C4-2B (cell line): ENCODE data around the gene CRACR2A.

Experiments
- CTCF ChIP-seq: fragments of 450-650 bp; conservative IDR thresholded peaks from 2 replicates; pipeline ENCODE4 v1.5.1; 2017; ENCODE audit warnings: mild to moderate bottlenecking
- ZFX ChIP-seq: fragments of 450-650 bp; IDR thresholded peaks from 2 replicates; pipeline ENCODE4 v1.6.1; 2017

GRCh38 chr12:3790642-3791041, 37.7 kb upstream of the CRACR2A start:
- TF ChIP-seq CTCF (no peak), ZFX (no peak)
